Measurements from ENCODE around the gene PLTP. TPM values are rescaled to one million over a fixed set of nuclear protein-coding genes. Genes with fewer than 3 reads are reported as not detected.
A peak's percentile ranks its signal among the peaks of the same experiment; 100 is the strongest.

The PLTP gene
- total RNA-seq, 1 donor from 2014 or later, result 162 TPM

DNA sequence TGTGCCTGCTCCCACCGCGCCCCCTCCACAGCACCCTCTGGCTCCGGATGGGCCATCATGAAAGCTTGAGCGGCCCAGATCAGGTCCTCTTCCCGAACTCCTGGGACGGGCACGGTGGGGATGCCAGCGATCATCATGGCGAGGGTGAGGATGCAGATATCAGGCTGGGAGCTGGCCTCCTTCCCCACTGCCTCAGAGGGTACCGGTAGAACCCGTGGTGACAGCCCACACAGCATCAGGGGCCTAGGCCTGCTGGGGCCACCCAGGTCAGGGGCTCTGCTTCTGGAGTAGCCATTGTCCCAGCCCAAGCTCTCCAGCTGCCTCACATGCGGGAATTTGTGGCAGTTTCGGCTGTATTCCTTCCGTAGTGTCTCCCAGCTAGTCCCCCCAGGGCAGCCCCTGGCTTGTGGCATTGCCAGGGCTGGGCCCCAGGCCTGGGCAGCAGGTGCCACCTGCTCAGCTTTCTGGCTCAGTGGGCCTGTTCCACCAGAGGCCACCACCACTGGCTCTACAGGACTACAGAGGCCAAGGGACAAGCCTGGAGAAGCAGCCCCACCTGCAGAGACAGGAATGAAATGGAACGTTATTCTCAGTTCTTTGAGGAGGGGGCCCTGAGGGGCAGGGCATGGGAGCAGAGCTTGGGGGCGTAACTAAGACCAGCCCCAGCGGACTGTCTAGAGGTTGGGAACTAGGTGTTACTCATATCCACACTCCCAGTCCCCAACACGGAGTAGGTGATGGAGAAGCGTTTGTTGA lies 25.2 kb downstream of the PLTP start:
- no peak overlapping the region for H3K4me3 Mint-ChIP-seq (ENCODE audit: unreplicated experiment)
- FAIRE-seq (no peak), DNase-seq (ENCODE audit: low read depth) (no peak)
- no peaks in the 10 kb centered on the region for H3K9me3 ChIP-seq (ENCODE audit: insufficient read depth, low read depth, low read length)
- no peak overlapping the region for H3K4me3 ChIP-seq (ENCODE audit: insufficient read depth, low read depth, low read length)
- peaks cover 17% of the 10 kb centered on the region for H3K36me3 Mint-ChIP-seq (ENCODE audit: low read depth, unreplicated experiment)
- TF ChIP-seq CTCF (IDR thresholded peaks at IDR 0.05; ENCODE audit: insufficient read depth, low read depth, low read length), result no peak
- no peak for TF ChIP-seq EZH2 (IDR thresholded peaks at IDR 0.05; ENCODE audit: insufficient read depth, low read length)
- no peak overlapping the region for H3K27ac ChIP-seq (ENCODE audit: low read depth, low read length)
- H3K27ac Mint-ChIP-seq (ENCODE audit: unreplicated experiment), result no peak overlapping the region
- H4K20me1 ChIP-seq (ENCODE audit: insufficient read depth, low read length), result peaks cover 34% of the 10 kb centered on the region
- no peaks in the 10 kb centered on the region for H3K27me3 ChIP-seq (ENCODE audit: insufficient read depth, low read length)
- no peak overlapping the region for H3K9ac ChIP-seq (ENCODE audit: low read length)
- H3K4me2 ChIP-seq (ENCODE audit: low read length), result no peak overlapping the region
- no peaks in the 10 kb centered on the region for H3K27me3 Mint-ChIP-seq (ENCODE audit: low read depth, unreplicated experiment)
- H3K79me2 ChIP-seq (ENCODE audit: insufficient read depth, low read length), result peaks cover 33% of the 10 kb centered on the region
- H3K9me3 Mint-ChIP-seq (ENCODE audit: unreplicated experiment), result no peaks in the 10 kb centered on the region
- H3K36me3 ChIP-seq (ENCODE audit: insufficient read depth, low read length), result peaks cover 12% of the 10 kb centered on the region
- H3K4me1 ChIP-seq (ENCODE audit: insufficient read depth, low read length), result peaks cover 27% of the 10 kb centered on the region
- peaks cover 21% of the 10 kb centered on the region for H3K4me1 Mint-ChIP-seq (ENCODE audit: low read depth, unreplicated experiment)
- no peak overlapping the region for H2AFZ ChIP-seq (ENCODE audit: low read depth, low read length)

DNA sequence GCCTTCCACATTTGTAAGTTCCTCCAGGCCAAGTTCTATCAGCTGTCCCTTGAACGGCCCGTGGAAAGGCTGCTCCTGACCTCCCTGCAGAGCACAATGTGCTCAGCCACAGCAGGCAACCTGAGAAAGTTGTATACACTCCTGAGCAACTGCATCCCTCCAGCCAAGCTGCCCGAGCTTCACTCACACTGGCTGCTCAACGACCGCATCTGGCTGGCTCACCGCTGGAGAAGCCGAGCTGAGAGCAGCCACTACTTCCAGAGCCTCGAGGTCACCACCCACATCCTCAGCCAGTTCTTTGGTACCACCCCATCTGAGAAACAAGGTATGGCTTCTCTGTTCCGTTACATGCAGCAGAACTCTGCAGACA lies 28.9 kb downstream of the PLTP start:
- TF ChIP-seq EZH2 (IDR thresholded peaks at IDR 0.05; ENCODE audit: insufficient read depth, low read length), result no peak
- TF ChIP-seq CTCF (IDR thresholded peaks at IDR 0.05; ENCODE audit: insufficient read depth, low read depth, low read length), result no peak
- Histone ChIP-seq H3K9me3 (ENCODE audit: insufficient read depth, low read depth, low read length) (no peaks in the 10 kb centered on the region), H3K4me2 (ENCODE audit: low read length) (no peak overlapping the region), H3K4me1 (ENCODE audit: insufficient read depth, low read length) (peaks cover 10% of the 10 kb centered on the region), H3K9ac (ENCODE audit: low read length) (no peak overlapping the region), H3K27ac (ENCODE audit: low read depth, low read length) (no peak overlapping the region), H4K20me1 (ENCODE audit: insufficient read depth, low read length) (peaks cover 20% of the 10 kb centered on the region), H3K79me2 (ENCODE audit: insufficient read depth, low read length) (peaks cover 31% of the 10 kb centered on the region), H2AFZ (ENCODE audit: low read depth, low read length) (no peak overlapping the region), H3K4me3 (ENCODE audit: insufficient read depth, low read depth, low read length) (no peak overlapping the region), H3K27me3 (ENCODE audit: insufficient read depth, low read length) (no peaks in the 10 kb centered on the region), H3K36me3 (ENCODE audit: insufficient read depth, low read length) (peaks cover 12% of the 10 kb centered on the region)
- Mint-ChIP-seq H3K27me3 (ENCODE audit: low read depth, unreplicated experiment) (no peaks in the 10 kb centered on the region), H3K36me3 (ENCODE audit: low read depth, unreplicated experiment) (peaks cover 20% of the 10 kb centered on the region), H3K4me3 (ENCODE audit: unreplicated experiment) (peak overlapping the region; percentile 55), H3K4me1 (ENCODE audit: low read depth, unreplicated experiment) (peaks cover 18% of the 10 kb centered on the region), H3K27ac (ENCODE audit: unreplicated experiment) (no peak overlapping the region), H3K9me3 (ENCODE audit: unreplicated experiment) (no peaks in the 10 kb centered on the region)
- no peak for FAIRE-seq
- no peak for DNase-seq (ENCODE audit: low read depth)

DNA sequence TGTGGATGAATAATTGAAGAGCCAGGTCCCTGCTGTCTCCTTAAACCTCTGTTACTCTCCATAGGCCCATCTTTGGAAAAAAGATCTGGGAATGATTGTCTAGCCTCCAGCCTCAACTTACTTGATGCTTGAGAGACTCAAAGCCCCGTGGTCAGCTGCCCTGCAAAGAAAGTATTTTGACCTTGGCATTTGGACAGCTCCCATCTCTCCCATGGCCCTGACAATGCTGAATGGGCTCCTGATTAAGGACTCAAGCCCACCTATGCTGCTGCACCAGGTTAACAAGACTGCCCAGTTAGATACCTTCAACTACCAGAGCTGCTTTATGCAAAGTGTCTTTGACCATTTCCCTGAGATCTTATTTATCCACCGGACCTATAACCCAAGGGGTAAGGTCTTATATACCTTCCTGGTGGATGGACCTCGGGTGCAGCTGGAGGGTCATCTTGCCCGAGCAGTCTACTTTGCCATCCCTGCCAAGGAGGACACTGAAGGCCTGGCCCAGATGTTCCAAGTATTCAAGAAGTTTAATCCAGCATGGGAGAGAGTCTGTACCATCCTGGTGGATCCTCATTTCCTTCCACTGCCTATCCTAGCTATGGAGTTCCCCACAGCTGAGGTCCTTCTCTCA lies 29.4 kb downstream of the PLTP start:
- no peaks in the 10 kb centered on the region for H3K9me3 ChIP-seq (ENCODE audit: insufficient read depth, low read depth, low read length)
- H3K4me1 ChIP-seq (ENCODE audit: insufficient read depth, low read length), result peaks cover 10% of the 10 kb centered on the region
- H3K36me3 ChIP-seq (ENCODE audit: insufficient read depth, low read length), result peaks cover 12% of the 10 kb centered on the region
- TF ChIP-seq CTCF (IDR thresholded peaks at IDR 0.05; ENCODE audit: insufficient read depth, low read depth, low read length), result no peak
- TF ChIP-seq EZH2 (IDR thresholded peaks at IDR 0.05; ENCODE audit: insufficient read depth, low read length), result no peak
- H3K27ac ChIP-seq (ENCODE audit: low read depth, low read length), result no peak overlapping the region
- H2AFZ ChIP-seq (ENCODE audit: low read depth, low read length), result no peak overlapping the region
- H3K79me2 ChIP-seq (ENCODE audit: insufficient read depth, low read length), result peaks cover 31% of the 10 kb centered on the region
- Mint-ChIP-seq H3K4me3 (ENCODE audit: unreplicated experiment) (peak overlapping the region; percentile 81), H3K9me3 (ENCODE audit: unreplicated experiment) (no peaks in the 10 kb centered on the region), H3K27ac (ENCODE audit: unreplicated experiment) (no peak overlapping the region), H3K4me1 (ENCODE audit: low read depth, unreplicated experiment) (peaks cover 18% of the 10 kb centered on the region), H3K27me3 (ENCODE audit: low read depth, unreplicated experiment) (no peaks in the 10 kb centered on the region), H3K36me3 (ENCODE audit: low read depth, unreplicated experiment) (peaks cover 20% of the 10 kb centered on the region)
- no peak overlapping the region for H3K4me2 ChIP-seq (ENCODE audit: low read length)
- DNase-seq (ENCODE audit: low read depth) (no peak), FAIRE-seq (no peak)
- H4K20me1 ChIP-seq (ENCODE audit: insufficient read depth, low read length), result peaks cover 20% of the 10 kb centered on the region
- H3K27me3 ChIP-seq (ENCODE audit: insufficient read depth, low read length), result no peaks in the 10 kb centered on the region
- no peak overlapping the region for H3K4me3 ChIP-seq (ENCODE audit: insufficient read depth, low read depth, low read length)
- no peak overlapping the region for H3K9ac ChIP-seq (ENCODE audit: low read length)

Measured in astrocyte (in vitro differentiated cells and primary cell).